Ishikawa (cell line): Measurements from ENCODE around the gene SCN9A.

Source experiments
- CREB1 ChIP-seq: IDR thresholded peaks from 2 replicates; pipeline ENCODE4 v1.6.1; 2012; ENCODE audit warnings: low read depth
- EP300 ChIP-seq: IDR thresholded peaks from 2 replicates; pipeline ENCODE4 v1.6.1; 2012; ENCODE audit warnings: borderline replicate concordance
- REST ChIP-seq: IDR thresholded peaks from 2 replicates; pipeline ENCODE4 v1.6.1; 2012; ENCODE audit warnings: low read depth, mild to moderate bottlenecking
- YY1 ChIP-seq: IDR thresholded peaks from 2 replicates; pipeline ENCODE4 v1.6.1; 2012; ENCODE audit warnings: low read depth
- ZBTB7A ChIP-seq: IDR thresholded peaks from 2 replicates; pipeline ENCODE4 v1.6.1; 2012; ENCODE audit warnings: low read depth

GRCh38 chr2:166365239-166365638 lies 10.5 kb downstream of the SCN9A start:
- TF ChIP-seq CREB1 (no peak), REST (no peak), YY1 (no peak), ZBTB7A (no peak), EP300 (no peak)
